ENCODE results near the gene CDYL2.
"Not testable (repeated sequence)": the region's sequence is repeated elsewhere in the genome, so short reads cannot be mapped to it uniquely, and the experiment has no call there.

Gene CDYL2

DNA sequence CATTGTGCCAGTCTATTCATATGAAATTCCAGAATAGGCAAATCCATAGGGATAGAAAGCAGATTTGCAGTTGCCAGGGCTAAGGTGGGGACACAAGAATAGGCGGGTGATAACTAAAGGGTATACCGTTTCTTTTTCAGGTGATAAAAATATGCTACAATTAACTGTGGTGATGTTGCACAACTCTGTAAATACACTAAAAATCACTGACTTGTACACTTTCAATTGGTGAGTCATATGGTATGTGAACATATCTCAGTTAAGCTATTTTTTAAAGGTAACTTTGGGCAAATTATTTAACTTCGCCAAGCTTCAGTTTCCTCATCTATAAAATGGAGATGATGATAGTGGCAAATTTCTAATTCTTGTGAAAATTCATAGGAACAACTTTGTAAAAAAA, 65.9 kb downstream of the CDYL2 start:
- H3K4me3 ChIP-seq (ENCODE audit: low read depth, low read length): no peak overlapping the region
- DNase-seq (ENCODE audit: low read depth, low spot score): no peak
- TF ChIP-seq CTCF (IDR thresholded peaks at IDR 0.05; ENCODE audit: low read depth, low read length): no peak
- in situ Hi-C loops (cut with HindIII; ENCODE audit: low sequenced_read_pairs): no loop called here

DNA sequence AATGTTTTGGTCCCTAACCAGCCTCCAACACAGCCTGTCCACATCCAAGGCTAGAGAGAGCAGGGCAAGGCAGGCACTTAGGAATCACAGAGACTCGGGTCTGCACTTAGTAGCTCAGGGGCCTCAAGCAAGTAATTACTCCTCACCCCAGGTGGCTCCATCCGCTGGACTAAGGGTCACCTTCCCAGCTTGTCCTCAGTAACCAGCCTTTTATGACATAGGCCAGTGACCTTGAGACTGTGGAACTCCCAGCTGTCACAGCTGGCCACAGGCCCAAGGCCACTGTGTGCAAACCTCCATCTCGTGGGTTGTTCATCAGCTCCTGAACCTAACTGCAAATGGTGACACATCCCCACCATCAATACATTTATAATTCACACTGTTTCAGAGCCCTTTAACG, 68.6 kb downstream of the CDYL2 start:
- in situ Hi-C loops (cut with HindIII; ENCODE audit: low sequenced_read_pairs): no loop called here
- no peak overlapping the region for H3K4me3 ChIP-seq (ENCODE audit: low read depth, low read length)
- TF ChIP-seq CTCF (IDR thresholded peaks at IDR 0.05; ENCODE audit: low read depth, low read length): no peak
- no peak for DNase-seq (ENCODE audit: low read depth, low spot score)

- in situ Hi-C loops (cut with HindIII; ENCODE audit: low sequenced_read_pairs): no loop called here
- H3K4me3 ChIP-seq (ENCODE audit: low read depth, low read length): no peak overlapping the region
- TF ChIP-seq CTCF (IDR thresholded peaks at IDR 0.05; ENCODE audit: low read depth, low read length): no peak
- DNase-seq (ENCODE audit: low read depth, low spot score): no peak
Measured at GRCh38 chr16:80733407-80733806, 71.0 kb downstream of the CDYL2 start.

- in situ Hi-C loops (cut with HindIII; ENCODE audit: low sequenced_read_pairs): no loop called here
Measured at GRCh38 chr16:80731915-80732314, 72.5 kb downstream of the CDYL2 start.

DNA sequence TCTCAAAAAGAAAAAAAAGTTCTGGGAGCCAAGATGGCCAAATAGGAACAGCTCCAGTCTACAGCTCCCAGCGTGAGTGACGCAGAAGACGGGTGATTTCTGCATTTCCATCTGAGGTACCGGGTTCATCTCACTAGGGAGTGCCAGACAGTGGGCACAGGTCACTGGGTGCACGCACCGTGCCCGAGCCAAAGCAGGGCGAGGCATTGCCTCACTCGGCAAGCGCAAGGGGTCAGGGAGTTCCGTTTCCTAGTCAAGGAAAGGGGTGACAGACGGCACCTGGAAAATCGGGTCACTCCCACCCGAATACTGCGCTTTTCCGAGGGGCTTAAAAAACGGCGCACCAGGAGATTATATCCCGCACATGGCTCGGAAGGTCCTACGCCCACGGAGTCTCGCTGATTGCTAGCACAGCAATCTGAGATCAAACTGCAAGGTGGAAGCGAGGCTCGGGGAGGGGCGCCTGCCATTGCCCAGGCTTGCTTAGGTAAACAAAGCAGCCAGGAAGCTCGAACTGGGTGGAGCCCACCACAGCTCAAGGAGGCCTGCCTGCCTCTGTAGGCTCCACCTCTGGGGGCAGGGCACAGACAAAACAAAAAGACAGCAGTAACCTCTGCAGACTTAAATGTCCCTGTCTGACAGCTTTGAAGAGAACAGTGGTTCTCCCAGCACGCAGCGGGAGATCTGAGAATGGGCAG, 77.2 kb downstream of the CDYL2 start:
- in situ Hi-C loops (cut with HindIII; ENCODE audit: low sequenced_read_pairs): not testable (repeated sequence)

More at GRCh38 chr16:80731915-80732314, 72.5 kb downstream of the CDYL2 start:
- H3K4me3 ChIP-seq (ENCODE audit: low read depth, low read length): no peak overlapping the region
- DNase-seq (ENCODE audit: low read depth, low spot score): no peak
- no peak for TF ChIP-seq CTCF (IDR thresholded peaks at IDR 0.05; ENCODE audit: low read depth, low read length)

GRCh38 chr16:80725566-80726162, 78.7 kb downstream of the CDYL2 start:
- in situ Hi-C loops (cut with HindIII; ENCODE audit: low sequenced_read_pairs): no loop called here

More for the DNA sequence above, 77.2 kb downstream of the CDYL2 start:
- not testable (repeated sequence) for H3K4me3 ChIP-seq (ENCODE audit: low read depth, low read length); DNase-seq (ENCODE audit: low read depth, low spot score)

More at GRCh38 chr16:80725566-80726162, 78.7 kb downstream of the CDYL2 start:
- DNase-seq (ENCODE audit: low read depth, low spot score): no peak
- no peak overlapping the region for H3K4me3 ChIP-seq (ENCODE audit: low read depth, low read length)
- no peak for TF ChIP-seq CTCF (IDR thresholded peaks at IDR 0.05; ENCODE audit: low read depth, low read length)

All from astrocyte of the spinal cord (primary cell).